HG03045 (cell line): Measurements from ENCODE around the gene P2RY14.
"Not testable (repeated sequence)": the region's sequence is repeated elsewhere in the genome, so short reads cannot be mapped to it uniquely, and the experiment has no call there.

Experiments used
- ATAC-seq: cut with Tn5 transposase; IDR thresholded peaks from one replicate; pipeline ENCODE4 v1.9.1; 2021; ENCODE audit warnings: mild to moderate bottlenecking, moderate library complexity; ENCODE audit not compliant: unreplicated experiment

The P2RY14 gene

GRCh38 chr3:151265166-151265565, 13.2 kb downstream of the P2RY14 start:
- no peak for ATAC-seq

GRCh38 chr3:151264605-151265004, 13.7 kb downstream of the P2RY14 start:
- ATAC-seq, result no peak

- ATAC-seq, result no peak
These were observed 15.3 kb downstream of the P2RY14 start for GRCh38 chr3:151262871-151263525.

GRCh38 chr3:151259664-151260063, 18.7 kb downstream of the P2RY14 start:
- ATAC-seq, result no peak

GRCh38 chr3:151256749-151257148, 21.6 kb downstream of the P2RY14 start:
- ATAC-seq, result no peak

- no peak for ATAC-seq
These were observed 29.5 kb downstream of the P2RY14 start for GRCh38 chr3:151248772-151249337.

GRCh38 chr3:151242006-151242405, 36.3 kb downstream of the P2RY14 start:
- ATAC-seq, result not testable (repeated sequence)

- ATAC-seq, result no peak
These were observed 41.6 kb downstream of the P2RY14 start for GRCh38 chr3:151236736-151237135.

- no peak for ATAC-seq
These were observed 42.0 kb downstream of the P2RY14 start for GRCh38 chr3:151236316-151236715.

GRCh38 chr3:151234825-151235224, 43.5 kb downstream of the P2RY14 start:
- no peak for ATAC-seq

GRCh38 chr3:151232991-151233390, 45.4 kb downstream of the P2RY14 start:
- ATAC-seq, result no peak

GRCh38 chr3:151232403-151232802, 45.9 kb downstream of the P2RY14 start:
- not testable (repeated sequence) for ATAC-seq

GRCh38 chr3:151230646-151231045, 47.7 kb downstream of the P2RY14 start:
- ATAC-seq, result peak; percentile 64

GRCh38 chr3:151228666-151229040, 49.7 kb downstream of the P2RY14 start:
- no peak for ATAC-seq

GRCh38 chr3:151227807-151228665, 50.3 kb downstream of the P2RY14 start:
- ATAC-seq, result peak; percentile 93

GRCh38 chr3:151227266-151227806, 51.0 kb downstream of the P2RY14 start:
- peak; percentile 40 for ATAC-seq

GRCh38 chr3:151226825-151227224, 51.5 kb downstream of the P2RY14 start:
- no peak for ATAC-seq

GRCh38 chr3:151226088-151226563, 52.2 kb downstream of the P2RY14 start:
- no peak for ATAC-seq

GRCh38 chr3:151225040-151225975, 53.0 kb downstream of the P2RY14 start:
- ATAC-seq, result no peak

- ATAC-seq, result no peak
These were observed 54.0 kb downstream of the P2RY14 start for GRCh38 chr3:151224268-151224866.
